ENCODE measurements around the gene EPHA6.

- TF ChIP-seq CTCF (IDR thresholded peaks at IDR 0.05): no peak
- TF ChIP-seq EZH2 (IDR thresholded peaks at IDR 0.05): no peak
- TF ChIP-seq EZH2phosphoT487 (IDR thresholded peaks at IDR 0.05): no peak
These were observed 454.8 kb downstream of the EPHA6 start for GRCh38 chr3:97269202-97269601.

Data from neural progenitor cell (in vitro differentiated cells).